ENCODE results near the gene NFATC2. TPM values are rescaled to one million over a fixed set of nuclear protein-coding genes. Genes with fewer than 3 reads are reported as not detected.

The NFATC2 gene
- total RNA-seq, 4 donors from 2014 or later = 1.6 to 3.9 (median 2.8) TPM

DNA sequence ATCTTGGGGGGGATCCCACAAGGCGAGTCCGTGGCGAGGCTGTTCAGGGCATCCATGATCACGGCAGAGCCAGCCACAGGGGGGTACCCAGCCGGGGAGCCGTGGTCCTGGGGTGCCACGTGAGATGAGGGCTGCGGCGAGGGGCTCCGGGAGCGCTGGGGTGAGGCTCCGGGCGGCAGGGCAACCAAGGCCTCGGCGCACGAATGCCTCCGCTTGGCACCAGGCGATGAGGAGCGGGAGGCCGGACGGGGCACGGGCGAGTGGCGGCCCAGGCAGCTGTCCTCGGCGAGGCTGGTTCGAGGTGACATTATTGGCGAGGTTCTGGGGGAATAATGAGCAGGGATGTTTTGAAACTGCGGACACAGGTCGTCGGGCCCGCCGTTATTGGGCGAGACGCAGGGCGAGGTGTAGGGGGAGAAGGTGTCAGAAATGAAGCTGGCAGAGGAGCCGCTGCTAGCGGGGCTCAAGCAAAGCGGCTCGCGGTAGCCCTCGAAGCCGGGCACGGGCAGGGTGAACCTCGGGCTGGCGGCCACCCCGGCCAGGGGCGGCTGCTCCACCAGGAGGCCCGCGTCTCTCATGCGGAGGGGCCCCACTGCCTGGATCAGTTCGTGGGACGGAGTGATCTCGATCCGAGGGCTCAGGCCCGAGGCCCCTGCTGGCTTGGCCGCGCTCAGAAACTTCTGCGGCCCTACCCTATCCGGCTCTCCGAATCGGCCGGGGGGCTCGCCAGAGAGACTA lies 19.1 kb downstream of the NFATC2 start:
- H3K9me3 ChIP-seq = no peaks in the 10 kb centered on the region
- H3K4me3 ChIP-seq = no peak overlapping the region
- H3K4me1 ChIP-seq = peaks cover 3 to 6% of the 10 kb centered on the region in 2 donors
- ATAC-seq = no peak
- H3K27me3 ChIP-seq = no peaks in the 10 kb centered on the region
- no peaks in the 10 kb centered on the region for H3K36me3 ChIP-seq
- intact Hi-C loops (cut with DNase I; ENCODE audit: low total_unique reads) (no loop called here), in situ Hi-C loops (cut with MboI; ENCODE audit: low sequenced_read_pairs in 4 of 4) (no loop called here)
- TF ChIP-seq POLR2A (IDR thresholded peaks at IDR 0.05) = no peak
- H3K27ac ChIP-seq = no peak overlapping the region
- no peak for DNase-seq

DNA sequence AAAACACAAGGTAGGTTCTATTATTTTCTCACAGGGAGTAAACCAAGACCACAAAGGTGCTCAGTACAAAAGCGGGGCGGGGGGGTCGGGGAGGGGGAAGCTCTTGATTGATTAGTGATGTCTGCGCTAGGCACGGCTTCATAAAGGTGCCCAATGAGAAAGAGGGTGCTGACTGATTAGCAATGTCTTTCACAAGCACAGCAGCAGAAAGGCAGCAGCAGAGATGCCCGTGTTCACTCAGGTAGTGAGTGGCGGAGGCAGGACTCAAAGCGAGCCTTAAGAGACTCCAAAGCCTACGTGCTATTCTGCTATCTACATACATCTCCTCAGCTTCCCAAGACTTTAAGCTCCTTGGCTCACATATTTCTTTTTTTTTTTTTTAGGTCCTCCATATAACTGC lies 20.3 kb downstream of the NFATC2 start:
- DNase-seq (no peak), ATAC-seq (no peak)
- Histone ChIP-seq H3K4me3 (no peak overlapping the region), H3K27ac (no peak overlapping the region), H3K9me3 (no peaks in the 10 kb centered on the region), H3K27me3 (no peaks in the 10 kb centered on the region), H3K36me3 (no peaks in the 10 kb centered on the region), H3K4me1 (peaks cover 3 to 6% of the 10 kb centered on the region in 2 donors)
- intact Hi-C loops (cut with DNase I; ENCODE audit: low total_unique reads) (no loop called here), in situ Hi-C loops (cut with MboI; ENCODE audit: low sequenced_read_pairs in 4 of 4) (no loop called here)
- TF ChIP-seq, protein P1, sequence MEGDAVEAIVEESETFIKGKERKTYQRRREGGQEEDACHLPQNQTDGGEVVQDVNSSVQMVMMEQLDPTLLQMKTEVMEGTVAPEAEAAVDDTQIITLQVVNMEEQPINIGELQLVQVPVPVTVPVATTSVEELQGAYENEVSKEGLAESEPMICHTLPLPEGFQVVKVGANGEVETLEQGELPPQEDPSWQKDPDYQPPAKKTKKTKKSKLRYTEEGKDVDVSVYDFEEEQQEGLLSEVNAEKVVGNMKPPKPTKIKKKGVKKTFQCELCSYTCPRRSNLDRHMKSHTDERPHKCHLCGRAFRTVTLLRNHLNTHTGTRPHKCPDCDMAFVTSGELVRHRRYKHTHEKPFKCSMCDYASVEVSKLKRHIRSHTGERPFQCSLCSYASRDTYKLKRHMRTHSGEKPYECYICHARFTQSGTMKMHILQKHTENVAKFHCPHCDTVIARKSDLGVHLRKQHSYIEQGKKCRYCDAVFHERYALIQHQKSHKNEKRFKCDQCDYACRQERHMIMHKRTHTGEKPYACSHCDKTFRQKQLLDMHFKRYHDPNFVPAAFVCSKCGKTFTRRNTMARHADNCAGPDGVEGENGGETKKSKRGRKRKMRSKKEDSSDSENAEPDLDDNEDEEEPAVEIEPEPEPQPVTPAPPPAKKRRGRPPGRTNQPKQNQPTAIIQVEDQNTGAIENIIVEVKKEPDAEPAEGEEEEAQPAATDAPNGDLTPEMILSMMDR (IDR thresholded peaks at IDR 0.05 in 4 of 5, conservative IDR thresholded peaks at IDR 0.05 in 1 of 5) = no peak
- TF ChIP-seq POLR2A (IDR thresholded peaks at IDR 0.05) = no peak

DNA sequence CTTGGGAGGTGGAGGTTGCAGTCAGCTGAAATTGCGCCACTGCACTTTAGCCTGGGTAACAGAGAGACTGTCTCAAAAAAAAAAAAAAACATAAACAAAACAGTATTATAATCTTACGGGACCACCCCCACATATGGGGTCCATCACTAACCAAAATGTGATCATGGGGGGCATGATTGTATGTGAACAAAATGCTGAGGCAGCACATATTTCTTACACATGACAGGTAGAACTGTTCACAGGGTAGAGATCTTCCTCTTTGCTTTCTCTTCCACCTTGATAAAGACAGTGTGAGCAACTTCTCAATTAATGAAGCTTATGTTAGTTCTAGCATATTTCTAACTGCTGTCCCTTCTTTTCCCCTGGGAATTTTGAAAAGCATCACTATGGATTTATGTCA lies 24.7 kb downstream of the NFATC2 start:
- H3K27ac ChIP-seq = no peak overlapping the region

DNA sequence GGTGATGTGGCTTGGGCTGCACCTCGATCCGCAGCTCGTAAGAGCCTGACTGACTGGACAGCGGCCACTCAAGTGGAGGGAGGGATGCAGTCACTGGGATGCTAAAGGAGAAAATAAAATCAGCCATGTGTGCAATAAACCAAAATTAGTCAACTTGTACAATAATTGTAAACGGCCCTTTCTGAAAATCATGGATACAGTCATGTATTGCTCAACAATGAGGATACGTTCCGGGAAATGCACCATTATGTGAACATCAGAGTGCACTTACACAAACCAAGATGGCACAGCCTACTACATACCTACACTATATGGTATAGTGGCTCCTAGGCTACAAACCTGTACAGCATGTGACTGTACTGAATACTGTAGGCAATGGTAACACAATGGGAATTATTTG lies 25.7 kb downstream of the NFATC2 start:
- Histone ChIP-seq H3K4me1 (peaks cover 0 to 7% of the 10 kb centered on the region in 2 donors), H3K27ac (no peak overlapping the region), H3K36me3 (peaks cover 0 to 4% of the 10 kb centered on the region in 2 donors), H3K4me3 (no peak overlapping the region), H3K9me3 (no peaks in the 10 kb centered on the region), H3K27me3 (no peaks in the 10 kb centered on the region)
- in situ Hi-C loops (cut with MboI; ENCODE audit: low sequenced_read_pairs in 4 of 4) = no loop called here
- DNase-seq = no peak
- intact Hi-C loops (cut with DNase I; ENCODE audit: low total_unique reads) = no loop called here
- no peak for TF ChIP-seq POLR2A (IDR thresholded peaks at IDR 0.05)
- TF ChIP-seq, protein P1 (IDR thresholded peaks at IDR 0.05 in 4 of 5, conservative IDR thresholded peaks at IDR 0.05 in 1 of 5) = no peak
- ATAC-seq = no peak

More for the DNA sequence above, 24.7 kb downstream of the NFATC2 start:
- peaks cover 0 to 2% of the 10 kb centered on the region in 2 donors for H3K4me1 ChIP-seq
- DNase-seq (no peak), ATAC-seq (no peak)
- in situ Hi-C loops (cut with MboI; ENCODE audit: low sequenced_read_pairs in 4 of 4) (no loop called here), intact Hi-C loops (cut with DNase I; ENCODE audit: low total_unique reads) (no loop called here)
- H3K27me3 ChIP-seq = no peaks in the 10 kb centered on the region
- H3K9me3 ChIP-seq = no peaks in the 10 kb centered on the region
- H3K36me3 ChIP-seq = peaks cover 0 to 4% of the 10 kb centered on the region in 2 donors
- TF ChIP-seq POLR2A (IDR thresholded peaks at IDR 0.05) = no peak
- TF ChIP-seq, protein P1 (IDR thresholded peaks at IDR 0.05 in 4 of 5, conservative IDR thresholded peaks at IDR 0.05 in 1 of 5) = no peak
- no peak overlapping the region for H3K4me3 ChIP-seq

DNA sequence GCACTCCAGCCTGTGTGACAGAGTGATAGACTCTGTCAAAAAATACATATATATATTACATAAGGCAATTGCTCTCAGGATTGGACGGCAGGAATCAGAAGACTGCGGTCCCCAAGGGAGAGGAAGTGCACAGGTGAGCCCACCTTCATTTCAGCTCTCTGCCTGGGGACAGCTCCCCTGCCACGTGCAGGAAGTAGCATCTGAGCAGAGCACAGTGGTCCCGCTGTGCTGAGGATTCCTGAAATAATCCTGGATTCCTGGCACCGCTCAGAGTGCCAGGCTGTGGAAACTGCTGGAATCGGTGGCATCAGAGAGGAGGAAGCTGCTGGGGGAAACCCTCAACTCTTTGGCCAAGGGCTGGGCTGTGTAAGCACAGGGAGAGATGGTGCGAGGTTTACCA lies 27.7 kb downstream of the NFATC2 start:
- DNase-seq (no peak), ATAC-seq (no peak)
- Histone ChIP-seq H3K27ac (no peak overlapping the region), H3K9me3 (no peaks in the 10 kb centered on the region), H3K36me3 (peaks cover 0 to 4% of the 10 kb centered on the region in 2 donors), H3K4me1 (peaks cover 0 to 7% of the 10 kb centered on the region in 2 donors), H3K4me3 (no peak overlapping the region), H3K27me3 (no peaks in the 10 kb centered on the region)
- TF ChIP-seq, protein P1 (IDR thresholded peaks at IDR 0.05 in 4 of 5, conservative IDR thresholded peaks at IDR 0.05 in 1 of 5) = no peak
- TF ChIP-seq POLR2A (IDR thresholded peaks at IDR 0.05) = no peak
- intact Hi-C loops (cut with DNase I; ENCODE audit: low total_unique reads) = no loop called here
- in situ Hi-C loops (cut with MboI; ENCODE audit: low sequenced_read_pairs in 4 of 4) = no loop called here
